ENCODE measurements around the gene COL27A1. TPM values are rescaled to one million over a fixed set of nuclear protein-coding genes. Genes with fewer than 3 reads are reported as not detected.

The COL27A1 gene
- total and polyA plus RNA-seq, 12 donors = 3.0 to 99.8 (median 11.9) TPM

DNA sequence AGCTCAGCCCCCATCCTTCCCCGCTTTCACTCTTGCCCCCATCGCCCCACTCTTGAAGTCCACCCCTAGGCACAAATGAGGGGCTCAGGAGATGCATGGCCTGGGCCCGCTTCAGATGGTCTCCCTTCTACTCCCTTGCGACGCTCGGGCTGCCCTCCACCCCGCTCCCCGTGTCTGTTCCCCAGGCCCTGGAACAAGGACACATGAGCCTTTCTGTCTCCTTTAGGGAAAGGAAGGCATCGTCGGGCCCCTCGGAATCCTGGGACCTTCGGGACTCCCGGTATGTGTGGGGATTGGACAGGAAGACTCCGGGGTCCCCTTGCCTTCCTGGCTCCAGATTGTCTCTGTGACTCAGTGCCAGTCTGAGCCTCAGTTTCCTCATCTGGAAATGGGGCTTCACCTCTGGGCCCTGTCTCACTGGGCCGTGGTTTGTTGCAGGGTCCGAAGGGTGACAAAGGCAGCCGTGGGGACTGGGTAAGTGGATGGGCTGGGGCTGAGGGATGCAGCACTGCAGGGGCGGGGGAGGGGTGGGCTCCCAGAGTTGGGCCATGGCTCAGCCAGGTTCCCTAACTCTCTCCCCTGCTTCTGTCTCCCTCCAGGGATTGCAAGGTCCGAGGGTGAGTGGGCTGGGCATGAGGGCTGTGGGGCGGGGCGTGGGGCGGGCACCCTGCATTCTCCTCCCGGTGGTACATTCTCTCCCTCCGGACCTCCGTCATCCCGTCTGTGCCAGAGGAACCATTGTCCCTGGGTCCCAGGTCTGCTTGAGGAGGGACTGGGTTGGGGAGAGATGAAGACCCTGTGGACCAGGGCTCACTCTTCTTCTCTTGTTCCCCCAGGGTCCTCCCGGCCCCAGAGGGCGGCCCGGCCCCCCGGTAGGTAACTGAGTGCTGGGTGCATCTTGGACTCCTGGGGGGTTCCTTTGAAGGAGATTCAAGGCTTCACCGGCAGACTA, 145.8 kb downstream of the COL27A1 start:
- peaks cover 0 to 8% of the 10 kb centered on the region in 2 donors for H3K36me3 ChIP-seq (replicated peaks in 1 of 2)
- H3K27ac ChIP-seq = no peak overlapping the region
- H3K4me3 ChIP-seq = no peak overlapping the region
- DNase-seq = peak in 4 of 7 donors; percentile 7 to 35 (median 11)
- no peak for TF ChIP-seq POLR2A (IDR thresholded peaks at IDR 0.05)
- TF ChIP-seq, protein P1, sequence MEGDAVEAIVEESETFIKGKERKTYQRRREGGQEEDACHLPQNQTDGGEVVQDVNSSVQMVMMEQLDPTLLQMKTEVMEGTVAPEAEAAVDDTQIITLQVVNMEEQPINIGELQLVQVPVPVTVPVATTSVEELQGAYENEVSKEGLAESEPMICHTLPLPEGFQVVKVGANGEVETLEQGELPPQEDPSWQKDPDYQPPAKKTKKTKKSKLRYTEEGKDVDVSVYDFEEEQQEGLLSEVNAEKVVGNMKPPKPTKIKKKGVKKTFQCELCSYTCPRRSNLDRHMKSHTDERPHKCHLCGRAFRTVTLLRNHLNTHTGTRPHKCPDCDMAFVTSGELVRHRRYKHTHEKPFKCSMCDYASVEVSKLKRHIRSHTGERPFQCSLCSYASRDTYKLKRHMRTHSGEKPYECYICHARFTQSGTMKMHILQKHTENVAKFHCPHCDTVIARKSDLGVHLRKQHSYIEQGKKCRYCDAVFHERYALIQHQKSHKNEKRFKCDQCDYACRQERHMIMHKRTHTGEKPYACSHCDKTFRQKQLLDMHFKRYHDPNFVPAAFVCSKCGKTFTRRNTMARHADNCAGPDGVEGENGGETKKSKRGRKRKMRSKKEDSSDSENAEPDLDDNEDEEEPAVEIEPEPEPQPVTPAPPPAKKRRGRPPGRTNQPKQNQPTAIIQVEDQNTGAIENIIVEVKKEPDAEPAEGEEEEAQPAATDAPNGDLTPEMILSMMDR (IDR thresholded peaks at IDR 0.05) = no peak
- H3K4me1 ChIP-seq (replicated peaks in 1 of 2) = no peaks in the 10 kb centered on the region
- intact Hi-C loops (cut with DNase I) = no loop called here
- 91 to 94% (median 93%) methylated on average over 14 to 31 of the region's 31 CpGs for WGBS, 4 donors
- H3K27me3 ChIP-seq = no peaks in the 10 kb centered on the region
- no peaks in the 10 kb centered on the region for H3K9me3 ChIP-seq (replicated peaks in 1 of 3)

DNA sequence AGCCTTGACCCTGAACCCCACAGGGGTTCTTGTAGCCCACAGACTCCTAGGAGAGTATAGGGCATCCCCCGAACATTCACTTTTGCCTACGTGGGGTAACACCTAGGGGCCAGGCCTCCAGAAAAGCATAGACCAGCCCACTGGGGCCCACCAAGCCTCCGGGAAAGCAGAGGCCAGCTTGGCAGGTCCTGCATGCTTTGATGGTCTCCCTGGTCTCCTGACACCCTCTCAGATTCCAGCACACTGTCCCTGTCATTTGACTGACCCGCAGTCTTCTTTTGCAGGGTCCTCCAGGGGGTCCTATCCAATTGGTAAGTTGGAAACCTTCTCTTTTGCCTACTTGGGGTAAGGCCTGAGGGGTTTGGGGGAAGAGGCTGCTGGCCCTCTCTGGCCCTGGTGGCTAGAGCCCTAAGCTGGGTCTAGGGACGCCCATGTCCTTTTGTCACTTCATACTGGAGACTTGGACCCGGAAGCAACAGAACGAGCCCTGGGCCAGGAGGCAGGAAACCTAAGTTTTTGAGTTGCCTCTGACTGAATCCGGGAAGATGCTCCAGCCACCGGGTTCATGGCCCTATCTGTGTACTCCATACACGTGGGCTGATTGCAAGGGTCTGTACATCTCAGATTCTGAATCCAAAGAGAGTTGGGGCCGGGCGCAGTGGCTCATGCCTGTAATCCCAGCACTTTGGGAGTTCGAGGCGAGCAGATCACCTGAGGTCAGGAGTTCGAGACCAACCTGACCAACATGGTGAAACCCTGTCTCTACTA, 146.6 kb downstream of the COL27A1 start:
- peak in 4 of 7 donors; percentile 6 to 35 (median 12) for DNase-seq
- H3K4me1 ChIP-seq (replicated peaks in 1 of 2) = no peaks in the 10 kb centered on the region

DNA sequence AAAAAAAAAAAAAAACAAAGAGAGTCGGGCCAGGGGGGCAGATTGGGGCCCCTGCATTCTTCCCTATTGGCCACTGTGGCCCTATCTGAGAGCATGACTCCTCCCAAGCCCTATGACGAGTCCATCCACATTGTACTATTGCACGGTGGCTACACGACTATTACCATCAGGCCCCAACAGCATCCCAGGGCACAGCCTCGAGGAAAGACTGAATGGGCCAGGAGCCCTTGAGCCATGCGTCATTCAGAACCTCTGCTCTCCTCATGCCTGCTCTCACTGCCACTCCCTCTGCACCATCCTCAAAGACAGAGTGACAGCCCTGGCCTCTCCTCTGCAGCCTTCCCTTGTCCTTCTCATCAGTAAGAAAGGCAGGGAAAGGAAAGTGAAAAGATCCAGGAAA, 147.4 kb downstream of the COL27A1 start:
- Histone ChIP-seq H3K4me1 (replicated peaks in 1 of 2) (no peaks in the 10 kb centered on the region), H3K9me3 (replicated peaks in 1 of 3) (no peaks in the 10 kb centered on the region), H3K27me3 (no peaks in the 10 kb centered on the region), H3K4me3 (no peak overlapping the region), H3K27ac (no peak overlapping the region), H3K36me3 (replicated peaks in 1 of 2) (peaks cover 0 to 5% of the 10 kb centered on the region in 2 donors)
- intact Hi-C loops (cut with DNase I) = no loop called here
- 66 to 79% (median 77%) methylated on average over 6 of the region's 6 CpGs for WGBS, 4 donors
- TF ChIP-seq, protein P1 (IDR thresholded peaks at IDR 0.05) = no peak
- peak in 5 of 7 donors; percentile 6 to 38 (median 8) for DNase-seq

More for the DNA sequence above, 146.6 kb downstream of the COL27A1 start:
- intact Hi-C loops (cut with DNase I) = no loop called here
- Histone ChIP-seq H3K27ac (no peak overlapping the region), H3K4me3 (no peak overlapping the region), H3K9me3 (replicated peaks in 1 of 3) (no peaks in the 10 kb centered on the region), H3K27me3 (no peaks in the 10 kb centered on the region), H3K36me3 (replicated peaks in 1 of 2) (peaks cover 0 to 5% of the 10 kb centered on the region in 2 donors)
- TF ChIP-seq, protein P1 (IDR thresholded peaks at IDR 0.05) = no peak
- no peak for TF ChIP-seq POLR2A (IDR thresholded peaks at IDR 0.05)
- 83 to 94% (median 87%) methylated on average over 11 to 15 of the region's 15 CpGs for WGBS, 4 donors

DNA sequence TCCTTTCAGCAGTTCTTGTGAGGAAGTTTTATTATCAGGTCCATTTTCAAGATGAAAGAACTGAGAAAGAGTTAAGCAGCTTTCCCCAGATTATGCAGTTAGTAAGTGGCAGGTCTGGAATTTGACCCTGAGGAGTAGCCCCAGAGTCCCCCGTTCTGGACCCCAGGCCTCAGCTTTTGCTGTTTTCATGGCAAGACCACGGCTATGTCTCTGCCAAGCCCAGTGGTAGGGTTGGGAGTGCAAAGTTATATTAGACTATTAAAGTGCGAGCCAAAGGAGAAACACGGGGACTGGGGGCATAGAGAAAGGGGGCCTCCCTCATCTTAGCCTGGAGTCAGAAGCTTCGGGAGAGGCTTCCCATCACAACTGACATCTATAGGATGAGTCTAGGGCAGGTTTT, 148.2 kb downstream of the COL27A1 start:
- WGBS, 4 donors = 74 to 84% (median 79%) methylated on average over 5 of the region's 5 CpGs
- H3K36me3 ChIP-seq (replicated peaks in 1 of 2) = peaks cover 0 to 5% of the 10 kb centered on the region in 2 donors
- intact Hi-C loops (cut with DNase I) = no loop called here

More for the DNA sequence above, 148.2 kb downstream of the COL27A1 start:
- no peak for TF ChIP-seq POLR2A (IDR thresholded peaks at IDR 0.05)
- TF ChIP-seq, protein P1 (IDR thresholded peaks at IDR 0.05) = no peak
- Histone ChIP-seq H3K27ac (no peak overlapping the region), H3K9me3 (replicated peaks in 1 of 3) (no peaks in the 10 kb centered on the region), H3K4me3 (no peak overlapping the region), H3K27me3 (no peaks in the 10 kb centered on the region), H3K4me1 (replicated peaks in 1 of 2) (no peaks in the 10 kb centered on the region)
- DNase-seq = peak in 5 of 7 donors; percentile 1 to 28 (median 4)

Measured in adrenal gland (tissue), 12 donors.